H1 (cell line): ENCODE results near the gene BEST2.
"Not testable (repeated sequence)": the region's sequence is repeated elsewhere in the genome, so short reads cannot be mapped to it uniquely, and the experiment has no call there.

ENCODE experiments used
- BACH1 ChIP-seq: IDR thresholded peaks from 2 replicates; pipeline ENCODE4 v1.6.1; 2012; ENCODE audit warnings: low read length, improper control_type of control experiment
- CBX5 ChIP-seq: fragments of 300-800, 300-1000 bp; sonication (generic); IDR thresholded peaks from 2 replicates; pipeline ENCODE4 v1.7.1; 2016; ENCODE audit warnings: antibody characterized with exemption, low read length, low read depth
- CEBPB ChIP-seq: IDR thresholded peaks from 2 replicates; pipeline ENCODE4 v1.6.1; 2012; ENCODE audit warnings: low read depth, low read length
- JUN ChIP-seq: IDR thresholded peaks from 2 replicates; pipeline ENCODE4 v1.6.1; 2011; ENCODE audit warnings: low read depth, mild to moderate bottlenecking, improper control_type of control experiment, low read length
- KDM5A ChIP-seq: fragments of 200-600 bp; IDR thresholded peaks from 2 replicates; pipeline ENCODE4 v1.7.1; 2012; ENCODE audit warnings: mild to moderate bottlenecking, low read length, inconsistent platforms, mixed read lengths
- POLR2AphosphoS5 ChIP-seq: IDR thresholded peaks from 2 replicates; pipeline ENCODE4 v1.6.1; 2011; ENCODE audit warnings: low read depth, low read length
- RAD21 ChIP-seq, 2 experiments: IDR thresholded peaks in 1 of 2; conservative IDR thresholded peaks in 1 of 2; 2 replicates each; pipeline ENCODE4 v1.6.1; 2011; ENCODE audit warnings: low read depth in 2 of 2, low read length in 2 of 2, improper control_type of control experiment in 1 of 2, inconsistent platforms in 1 of 2, mild to moderate bottlenecking in 1 of 2, moderate library complexity in 1 of 2
- SP1 ChIP-seq: IDR thresholded peaks from 2 replicates; pipeline ENCODE4 v1.6.1; 2011; ENCODE audit warnings: low read depth, low read length
- TCF12 ChIP-seq: IDR thresholded peaks from 2 replicates; pipeline ENCODE4 v1.6.1; 2011; ENCODE audit warnings: low read depth, mild to moderate bottlenecking, low read length
- YY1 ChIP-seq: IDR thresholded peaks from 2 replicates; pipeline ENCODE4 v1.6.1; 2011; ENCODE audit warnings: low read depth, mild to moderate bottlenecking, low read length
- TF ChIP-seq, protein P1 (sequence below), 3 experiments: IDR thresholded peaks; 1 replicate in 2 of 3; 2 replicates in 1 of 3; pipeline versions ENCODE4 v1.5.1 to v1.6.1; 2011; ENCODE audit warnings: low read length in 3 of 3, mild to moderate bottlenecking in 3 of 3, inconsistent platforms in 2 of 3, low read depth in 1 of 3, moderate library complexity in 1 of 3; ENCODE audit not compliant: insufficient read depth in 1 of 3; ENCODE audit errors: control extremely low read depth in 1 of 3
- TF ChIP-seq, protein P2 (sequence below): IDR thresholded peaks from 2 replicates; pipeline ENCODE4 v1.6.1; 2011; ENCODE audit warnings: low read length, improper control_type of control experiment

DNA sequence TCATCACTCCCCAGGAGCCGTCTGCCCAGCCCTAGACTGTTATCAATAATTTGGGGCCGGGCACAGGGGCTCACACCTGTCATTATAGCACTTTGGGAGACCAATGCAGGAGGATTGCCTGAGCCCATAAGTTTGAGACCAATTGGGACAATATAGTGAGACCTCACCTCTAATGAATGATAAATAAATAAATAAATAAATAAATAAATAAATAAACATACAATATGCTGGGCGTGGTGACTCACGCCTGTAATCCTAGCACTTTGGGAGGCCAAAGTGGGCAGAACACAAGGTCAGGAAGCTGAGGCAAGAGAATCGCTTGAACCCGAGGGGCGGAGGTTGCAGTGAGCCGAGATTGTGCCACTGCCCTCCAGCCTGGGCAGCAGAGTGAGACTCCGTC is 38.3 kb upstream of the BEST2 start:
- not testable (repeated sequence) for TF ChIP-seq TCF12; CEBPB; BACH1; JUN; SP1; YY1; RAD21 (IDR thresholded peaks at IDR 0.05 in 1 of 2, conservative IDR thresholded peaks at IDR 0.05 in 1 of 2; ENCODE audit: low read depth in 2 of 2, low read length in 2 of 2); KDM5A; CBX5; POLR2AphosphoS5
- TF ChIP-seq, protein P1, sequence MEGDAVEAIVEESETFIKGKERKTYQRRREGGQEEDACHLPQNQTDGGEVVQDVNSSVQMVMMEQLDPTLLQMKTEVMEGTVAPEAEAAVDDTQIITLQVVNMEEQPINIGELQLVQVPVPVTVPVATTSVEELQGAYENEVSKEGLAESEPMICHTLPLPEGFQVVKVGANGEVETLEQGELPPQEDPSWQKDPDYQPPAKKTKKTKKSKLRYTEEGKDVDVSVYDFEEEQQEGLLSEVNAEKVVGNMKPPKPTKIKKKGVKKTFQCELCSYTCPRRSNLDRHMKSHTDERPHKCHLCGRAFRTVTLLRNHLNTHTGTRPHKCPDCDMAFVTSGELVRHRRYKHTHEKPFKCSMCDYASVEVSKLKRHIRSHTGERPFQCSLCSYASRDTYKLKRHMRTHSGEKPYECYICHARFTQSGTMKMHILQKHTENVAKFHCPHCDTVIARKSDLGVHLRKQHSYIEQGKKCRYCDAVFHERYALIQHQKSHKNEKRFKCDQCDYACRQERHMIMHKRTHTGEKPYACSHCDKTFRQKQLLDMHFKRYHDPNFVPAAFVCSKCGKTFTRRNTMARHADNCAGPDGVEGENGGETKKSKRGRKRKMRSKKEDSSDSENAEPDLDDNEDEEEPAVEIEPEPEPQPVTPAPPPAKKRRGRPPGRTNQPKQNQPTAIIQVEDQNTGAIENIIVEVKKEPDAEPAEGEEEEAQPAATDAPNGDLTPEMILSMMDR (IDR thresholded peaks at IDR 0.05; ENCODE audit: control extremely low read depth in 1 of 3, insufficient read depth in 1 of 3, low read depth in 1 of 3, low read length in 3 of 3), result not testable (repeated sequence)
- TF ChIP-seq, protein P2, sequence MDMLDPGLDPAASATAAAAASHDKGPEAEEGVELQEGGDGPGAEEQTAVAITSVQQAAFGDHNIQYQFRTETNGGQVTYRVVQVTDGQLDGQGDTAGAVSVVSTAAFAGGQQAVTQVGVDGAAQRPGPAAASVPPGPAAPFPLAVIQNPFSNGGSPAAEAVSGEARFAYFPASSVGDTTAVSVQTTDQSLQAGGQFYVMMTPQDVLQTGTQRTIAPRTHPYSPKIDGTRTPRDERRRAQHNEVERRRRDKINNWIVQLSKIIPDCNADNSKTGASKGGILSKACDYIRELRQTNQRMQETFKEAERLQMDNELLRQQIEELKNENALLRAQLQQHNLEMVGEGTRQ, result not testable (repeated sequence)
